GM08714 (cell line): ENCODE measurements around the gene RAD9A.

Experiments
- H3K4me3 ChIP-seq: fragments of 200-500 bp; sonication (Bioruptor generic); 2 replicates; pipeline ENCODE4 v1.5.1; 2014; ENCODE audit warnings: mild to moderate bottlenecking, low read length, inconsistent platforms
- ZNF274 ChIP-seq: IDR thresholded peaks from 2 replicates; pipeline ENCODE4 v1.6.1; 2012; ENCODE audit warnings: mild to moderate bottlenecking, low read depth, low read length

The RAD9A gene

DNA sequence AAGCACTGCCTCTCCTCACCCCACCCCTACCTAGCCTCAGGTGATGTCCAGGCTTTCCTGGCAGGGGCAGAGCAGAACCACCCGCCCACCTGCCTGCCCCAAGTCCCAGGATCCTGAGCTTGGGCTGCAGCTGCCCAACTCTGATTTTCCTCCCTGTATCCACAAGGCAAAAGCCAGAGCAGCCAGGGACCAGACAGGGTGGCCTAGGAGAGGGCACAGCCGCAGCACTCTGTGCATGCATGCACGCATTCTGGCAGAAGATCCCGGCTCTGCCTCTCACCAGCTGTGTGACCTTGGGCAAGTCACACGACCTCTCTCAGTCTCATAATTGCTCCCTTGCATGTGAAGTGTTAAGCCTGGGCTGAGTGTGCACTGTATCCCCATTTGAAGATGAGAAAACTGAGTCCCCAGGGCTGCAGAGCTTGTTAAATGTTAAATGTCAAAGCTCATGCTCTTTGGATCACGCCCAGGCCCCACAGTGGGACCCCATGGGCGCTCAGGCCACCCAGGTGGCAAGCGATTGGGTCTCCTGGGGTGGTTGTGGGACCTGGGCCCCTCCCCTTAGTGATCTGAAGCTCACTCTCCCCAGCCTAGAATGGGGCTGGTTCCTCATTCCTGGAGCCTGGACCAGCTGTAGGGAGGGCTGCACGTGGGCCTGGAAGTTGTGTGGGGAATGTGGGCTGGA is 20.9 kb downstream of the RAD9A start:
- H3K4me3 ChIP-seq = no peak overlapping the region
- TF ChIP-seq ZNF274 = no peak

DNA sequence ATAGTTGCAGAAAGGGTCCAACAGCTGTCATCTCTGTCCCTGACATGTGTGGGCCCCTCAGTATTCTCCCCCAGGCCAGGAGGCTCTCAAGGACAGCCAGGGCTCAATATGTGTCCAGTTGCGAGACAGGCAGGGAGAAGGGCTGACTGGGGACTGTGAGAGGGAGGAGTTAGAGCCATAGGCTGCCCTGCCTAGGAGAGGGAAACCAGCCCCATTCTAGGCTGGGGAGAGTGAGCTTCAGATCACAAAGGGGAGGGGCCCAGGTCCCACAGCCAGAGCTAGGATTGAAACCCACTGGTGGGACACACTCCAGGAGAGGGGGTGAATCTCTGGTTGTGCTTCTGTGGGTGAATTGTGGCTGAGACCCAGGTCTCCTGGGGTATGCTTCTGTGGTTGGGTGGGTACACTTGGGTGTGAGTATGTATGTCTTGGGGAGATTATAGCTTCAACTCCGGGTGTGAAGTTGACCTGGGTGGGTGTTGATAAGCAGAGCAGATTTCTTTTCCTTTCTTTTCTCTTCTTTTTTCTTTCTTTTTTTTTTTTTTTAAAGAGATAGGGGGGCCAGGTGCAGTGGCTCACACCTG is 21.6 kb downstream of the RAD9A start:
- no peak for TF ChIP-seq ZNF274

DNA sequence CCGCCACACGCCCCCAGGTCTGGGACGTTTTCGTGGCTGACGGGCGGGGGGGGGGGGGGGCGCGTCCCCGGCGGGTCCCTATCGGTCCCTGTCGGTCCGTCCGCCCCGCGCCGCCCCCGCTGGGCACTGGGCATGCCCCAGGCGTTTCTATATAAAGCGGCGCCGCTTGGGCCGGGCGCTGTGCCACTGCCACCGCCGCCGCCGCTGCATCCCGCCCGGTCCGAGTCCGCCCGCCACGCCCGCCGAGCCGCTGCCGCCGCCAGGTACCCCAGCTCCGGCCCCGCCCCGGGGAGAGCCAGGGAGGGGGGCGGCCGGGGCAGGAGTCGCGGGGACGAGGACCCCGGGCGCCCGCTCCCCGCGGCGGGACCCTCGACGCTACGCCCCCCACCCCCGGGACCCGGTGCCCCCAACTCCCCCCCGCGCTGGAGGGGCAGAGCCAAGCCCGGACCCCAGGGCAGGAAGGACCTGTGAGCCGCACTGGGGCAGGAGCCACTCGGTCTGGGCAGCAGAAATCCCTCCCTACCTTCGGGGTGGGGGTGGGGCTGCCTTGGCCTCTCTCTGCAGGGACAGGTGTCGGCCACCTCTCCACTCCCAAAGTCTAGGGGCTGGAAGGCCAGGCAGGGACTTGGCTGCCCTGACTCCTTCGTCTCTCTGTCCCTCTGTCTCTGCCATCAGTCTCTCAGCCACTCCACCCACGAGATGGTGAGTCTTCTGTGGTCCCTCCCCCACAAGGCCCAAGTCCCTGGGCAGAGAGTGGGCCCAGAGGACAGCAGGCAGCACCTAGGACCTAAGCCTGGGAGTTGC is 23.9 kb downstream of the RAD9A start, which contains the start of gene CARNS1:
Gene CARNS1 (plus strand): TSS at position 178 of the 804 bp plus-strand sequence. CDS start 522 bp downstream, at position 700.
- H3K4me3 ChIP-seq = no peak within 1 kb of the TSS
- no peak for TF ChIP-seq ZNF274

More for the DNA sequence above, 21.6 kb downstream of the RAD9A start:
- H3K4me3 ChIP-seq = no peak overlapping the region

DNA sequence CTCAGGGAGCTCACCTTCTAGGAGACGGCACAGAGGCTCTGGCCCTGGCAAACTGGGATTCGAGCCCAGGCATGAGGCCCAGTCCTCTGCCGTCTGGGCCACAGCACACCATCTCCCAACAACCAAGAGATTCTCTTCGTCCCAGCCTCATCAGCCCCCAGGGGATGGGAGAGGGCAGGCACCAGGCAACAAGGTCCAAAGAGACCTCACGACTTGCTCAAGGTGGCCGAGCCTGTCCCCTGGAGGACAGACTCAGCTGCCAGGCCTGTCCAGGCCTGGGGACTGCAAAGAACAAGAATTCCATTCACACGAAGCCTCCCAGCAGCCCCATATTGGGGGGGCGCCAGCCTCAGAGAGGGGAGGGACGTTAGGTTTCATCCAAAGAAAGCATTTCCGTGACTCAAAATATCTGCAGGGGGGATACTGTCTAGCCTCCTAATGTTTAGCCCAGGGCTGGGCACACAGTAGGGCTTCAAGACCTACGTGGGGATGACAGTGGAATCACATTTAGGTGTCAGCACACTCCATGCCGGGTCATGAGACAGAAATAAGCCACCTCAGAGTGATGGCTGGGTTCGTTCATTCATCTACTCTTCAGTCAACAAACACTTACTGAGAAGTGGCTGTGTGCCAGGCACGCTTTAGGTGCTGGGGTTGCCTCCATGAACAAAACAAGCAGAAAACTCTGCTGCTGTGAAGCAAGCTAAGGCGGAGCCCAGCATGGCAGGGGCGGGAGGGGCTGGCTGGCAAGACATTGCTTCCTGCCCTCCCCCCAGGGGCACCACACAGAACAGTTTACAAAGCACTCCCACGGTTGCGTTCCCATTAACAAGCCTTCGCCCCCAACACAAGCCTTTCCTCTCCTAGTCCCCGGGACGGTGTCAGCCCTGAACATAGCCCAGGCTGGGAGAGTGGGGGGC is 24.9 kb downstream of the RAD9A start:
- H3K4me3 ChIP-seq = no peak overlapping the region
- no peak for TF ChIP-seq ZNF274

DNA sequence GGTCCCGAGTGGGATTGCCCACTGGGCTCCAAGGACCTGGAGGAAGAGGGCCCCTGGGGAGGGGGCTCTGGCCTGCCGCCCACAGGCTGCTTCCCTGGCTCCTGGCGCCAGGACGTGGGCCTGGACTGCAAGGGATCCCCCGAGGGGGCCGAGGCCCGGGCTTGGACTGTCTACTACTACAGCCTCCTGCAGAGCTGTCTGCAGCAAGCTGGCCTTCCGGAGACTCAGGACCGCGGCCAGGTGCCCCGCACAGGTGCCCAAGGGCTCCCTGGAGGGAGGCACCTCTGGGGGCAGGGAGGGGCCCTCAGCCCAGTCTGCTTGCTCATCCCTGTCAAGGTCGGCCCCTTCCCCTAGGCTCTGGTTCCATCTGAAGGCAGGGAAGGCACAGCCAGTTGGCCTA is 25.6 kb downstream of the RAD9A start:
- H3K4me3 ChIP-seq = no peak overlapping the region
- no peak for TF ChIP-seq ZNF274

DNA sequence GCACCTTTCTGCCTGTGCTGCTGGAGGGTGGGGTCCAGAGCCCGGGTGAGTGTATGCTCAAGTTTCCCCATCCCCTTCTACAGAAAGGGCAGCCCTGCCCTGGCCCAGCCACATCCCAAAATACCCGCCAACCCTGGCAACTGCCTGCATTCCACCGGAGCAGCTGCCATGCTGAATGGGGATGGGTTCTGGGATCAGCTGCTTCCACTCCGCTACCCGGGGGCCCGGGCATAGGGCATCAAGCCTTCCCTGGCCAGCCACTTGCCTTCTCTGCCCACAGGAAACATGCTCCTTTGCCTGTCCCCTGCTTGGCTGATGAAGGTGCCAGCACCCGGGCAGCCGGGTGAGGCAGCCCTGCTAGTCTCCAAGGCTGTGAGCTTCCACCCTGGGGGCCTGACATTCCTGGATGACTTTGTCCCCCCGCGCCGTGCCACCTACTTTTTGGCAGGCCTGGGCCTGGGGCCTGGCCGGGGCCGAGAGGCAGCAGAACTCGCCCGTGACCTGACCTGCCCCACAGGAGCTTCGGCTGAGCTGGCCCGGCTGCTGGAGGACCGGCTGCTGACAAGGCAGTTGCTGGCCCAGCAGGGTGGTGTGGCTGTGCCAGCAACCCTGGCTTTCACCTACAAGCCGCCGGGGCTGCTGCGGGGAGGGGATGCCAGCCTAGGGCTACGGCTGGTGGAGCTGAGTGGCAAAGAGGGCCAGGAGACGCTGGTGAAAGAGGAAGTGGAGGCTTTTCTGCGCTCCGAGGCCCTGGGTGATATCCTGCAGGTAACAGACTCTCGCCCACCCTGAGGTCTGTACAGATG is 26.9 kb downstream of the RAD9A start:
- no peak for TF ChIP-seq ZNF274
- H3K4me3 ChIP-seq = no peak overlapping the region

DNA sequence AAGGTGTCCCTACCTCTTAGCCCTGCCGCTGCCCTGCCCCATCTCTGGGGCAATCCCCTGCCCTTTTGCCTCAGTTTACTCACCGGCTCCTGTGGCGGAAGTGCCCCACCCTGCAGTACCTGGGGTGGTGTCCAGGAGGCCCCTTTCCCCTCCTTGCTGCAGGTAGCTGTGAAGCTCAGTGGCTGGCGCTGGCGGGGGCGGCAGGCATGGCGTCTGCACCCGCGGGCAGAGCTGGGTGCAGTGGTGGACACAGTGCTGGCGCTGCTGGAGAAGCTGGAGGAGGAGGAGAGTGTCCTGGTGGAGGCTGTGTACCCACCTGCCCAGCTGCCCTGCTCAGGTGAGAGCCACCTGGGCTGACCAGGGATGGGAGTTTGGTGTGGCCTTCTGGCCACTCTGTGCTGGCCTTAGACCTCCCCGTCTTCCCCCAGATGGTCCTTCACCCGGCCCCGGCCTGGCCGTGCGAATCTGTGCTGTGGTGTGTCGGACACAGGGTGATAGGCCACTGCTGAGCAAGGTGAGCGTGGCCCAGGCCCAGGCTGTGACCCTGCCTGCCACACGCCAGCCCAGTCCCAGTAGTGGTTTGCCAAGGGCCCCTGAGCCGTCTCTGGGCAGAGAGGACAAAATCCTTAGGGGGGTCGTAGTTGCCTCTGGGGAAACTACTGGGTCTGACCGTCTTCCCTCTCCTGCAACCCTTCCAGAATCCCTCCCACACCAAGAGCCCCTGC is 27.7 kb downstream of the RAD9A start:
- TF ChIP-seq ZNF274 = no peak
- H3K4me3 ChIP-seq = no peak overlapping the region

DNA sequence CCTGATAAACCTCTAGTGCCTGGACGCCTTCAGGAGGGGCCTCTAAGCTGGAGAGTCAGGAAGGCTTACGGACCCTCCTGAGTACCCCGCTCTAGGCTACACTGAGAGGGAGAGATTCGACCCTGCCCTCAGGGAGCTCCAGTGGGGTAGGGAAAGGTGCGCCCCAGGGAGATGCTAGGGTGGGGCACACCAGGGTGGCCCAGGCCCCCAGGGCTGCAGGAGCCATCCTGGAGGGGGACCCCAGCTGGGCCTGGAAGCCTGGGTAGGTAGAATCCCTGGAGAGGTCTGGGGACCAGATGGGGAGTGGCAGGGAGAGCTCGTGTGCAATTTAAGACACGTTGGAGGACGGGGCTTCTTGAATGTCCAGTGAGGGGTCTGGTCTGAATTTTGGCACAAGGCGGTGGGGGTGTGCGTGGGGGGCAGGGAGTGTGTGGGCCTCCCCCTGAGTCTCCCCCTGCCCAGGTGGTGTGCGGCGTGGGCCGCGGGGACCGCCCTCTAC is 28.4 kb downstream of the RAD9A start:
- peak overlapping the region; percentile 66; the same call in 1 of the 2 replicates for H3K4me3 ChIP-seq
- no peak for TF ChIP-seq ZNF274

DNA sequence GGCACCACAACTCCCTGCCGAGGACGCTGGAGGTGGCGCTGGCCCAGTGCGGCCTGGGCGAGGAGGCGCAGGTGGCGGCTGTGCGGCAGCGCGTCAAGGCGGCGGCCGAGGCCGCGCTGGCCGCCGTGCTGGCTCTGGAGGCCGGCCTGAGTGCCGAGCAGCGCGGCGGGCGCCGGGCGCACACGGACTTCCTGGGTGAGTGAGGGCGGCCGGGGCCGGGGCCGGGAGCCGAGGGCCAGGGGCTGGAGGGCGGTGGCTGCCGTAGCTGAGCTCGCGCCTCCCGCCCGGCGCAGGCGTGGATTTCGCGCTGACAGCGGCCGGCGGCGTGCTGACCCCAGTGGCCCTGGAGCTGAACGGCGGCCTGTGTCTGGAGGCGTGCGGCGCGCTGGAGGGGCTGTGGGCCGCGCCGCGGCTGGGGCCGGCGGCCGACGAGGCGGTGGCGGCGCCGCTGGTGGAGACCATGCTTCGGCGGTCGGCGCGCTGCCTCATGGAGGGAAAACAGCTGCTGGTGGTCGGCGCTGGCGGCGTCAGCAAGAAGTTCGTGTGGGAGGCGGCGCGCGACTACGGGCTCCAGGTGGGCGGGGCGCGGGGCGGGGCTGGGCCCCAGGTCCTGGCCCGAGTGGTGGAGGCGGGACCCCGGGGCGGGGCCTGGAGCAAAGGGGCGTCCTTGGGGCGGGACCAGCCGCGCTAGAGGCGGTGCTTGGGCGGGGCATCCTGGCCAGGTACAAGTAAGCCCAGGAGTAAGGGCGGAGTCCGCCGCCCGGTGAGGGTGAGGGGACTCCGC is 29.1 kb downstream of the RAD9A start:
- TF ChIP-seq ZNF274 = no peak
- H3K4me3 ChIP-seq = peak overlapping the region; percentile 66; the same call in 1 of the 2 replicates

DNA sequence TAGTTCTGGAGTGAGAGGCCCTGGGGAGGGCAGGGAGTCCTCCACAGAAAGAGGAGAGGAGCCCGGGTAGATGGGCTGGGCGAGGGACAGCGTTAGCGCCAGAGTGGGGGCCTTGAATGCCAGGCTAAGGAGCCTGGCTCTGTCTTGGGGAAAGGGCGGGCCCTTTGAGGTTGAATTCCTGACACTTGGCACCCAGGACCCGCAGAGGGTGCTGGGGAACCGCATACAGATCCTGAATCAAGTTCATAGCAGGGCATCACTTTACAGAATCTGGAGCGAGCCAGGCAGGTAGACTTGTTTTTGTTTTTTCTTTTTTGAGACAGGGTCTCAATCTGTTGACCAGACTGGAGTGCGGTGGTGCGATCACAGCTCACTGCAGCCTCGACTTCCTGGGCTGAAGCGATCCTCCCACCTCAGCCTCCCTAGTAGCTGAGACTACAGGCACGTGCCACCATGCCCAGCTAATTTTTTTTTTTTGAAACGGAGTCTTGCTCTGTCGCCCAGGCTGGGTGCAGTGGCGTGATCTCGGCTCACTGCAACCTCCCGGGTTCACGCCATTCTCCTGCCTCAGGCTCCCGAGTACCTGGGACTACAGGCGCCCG is 29.7 kb downstream of the RAD9A start:
- no peak for TF ChIP-seq ZNF274
- H3K4me3 ChIP-seq = no peak overlapping the region

DNA sequence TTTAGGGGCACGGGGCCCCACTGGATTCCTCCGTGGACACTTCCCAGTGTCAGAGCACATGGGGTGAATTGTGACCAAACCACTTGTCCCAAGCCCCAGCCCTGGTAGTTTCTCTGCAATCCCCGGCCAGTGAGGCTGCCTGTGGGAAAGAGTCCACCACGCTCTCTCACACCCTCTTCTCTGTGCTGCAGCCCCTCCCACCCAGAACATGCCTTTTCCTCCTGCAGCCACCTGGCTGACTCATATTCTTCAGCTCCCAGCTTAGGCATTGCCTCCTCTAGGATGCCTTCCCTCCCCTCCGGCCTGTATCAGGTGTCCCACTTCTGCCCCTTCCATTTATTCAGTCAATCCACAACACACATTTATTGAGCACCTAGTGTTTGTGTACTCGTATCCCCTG is 31.1 kb downstream of the RAD9A start:
- no peak overlapping the region for H3K4me3 ChIP-seq
- TF ChIP-seq ZNF274 = no peak

DNA sequence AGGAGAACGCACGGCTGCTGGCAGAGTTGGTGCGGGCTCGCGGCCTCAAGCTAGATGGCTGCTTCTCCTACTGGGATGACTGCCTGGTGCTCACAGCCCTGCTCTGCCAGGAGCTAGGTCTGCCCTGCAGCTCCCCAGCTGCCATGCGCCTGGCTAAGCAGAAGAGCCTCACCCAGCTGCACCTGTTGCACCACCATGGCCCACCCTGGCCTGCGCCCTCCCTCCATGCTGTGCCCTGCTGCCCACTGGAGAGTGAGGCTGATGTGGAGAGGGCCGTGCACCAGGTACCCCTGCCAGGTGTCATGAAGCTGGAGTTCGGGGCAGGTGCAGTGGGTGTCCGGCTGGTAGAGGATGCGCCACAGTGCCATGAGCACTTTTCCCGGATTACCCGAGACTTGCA is 31.7 kb downstream of the RAD9A start:
- no peak for TF ChIP-seq ZNF274
- no peak overlapping the region for H3K4me3 ChIP-seq
